GM18873 (cell line): ENCODE results near the gene SLC30A3.
"Not testable (repeated sequence)": the region's sequence is repeated elsewhere in the genome, so short reads cannot be mapped to it uniquely, and the experiment has no call there.

ENCODE experiments used
- ATAC-seq: cut with Tn5 transposase; IDR thresholded peaks from one replicate; pipeline ENCODE4 v1.9.1; 2021; ENCODE audit warnings: mild to moderate bottlenecking, moderate library complexity, moderate number of reproducible peaks; ENCODE audit not compliant: unreplicated experiment, low FRiP score

The SLC30A3 gene, protein sequence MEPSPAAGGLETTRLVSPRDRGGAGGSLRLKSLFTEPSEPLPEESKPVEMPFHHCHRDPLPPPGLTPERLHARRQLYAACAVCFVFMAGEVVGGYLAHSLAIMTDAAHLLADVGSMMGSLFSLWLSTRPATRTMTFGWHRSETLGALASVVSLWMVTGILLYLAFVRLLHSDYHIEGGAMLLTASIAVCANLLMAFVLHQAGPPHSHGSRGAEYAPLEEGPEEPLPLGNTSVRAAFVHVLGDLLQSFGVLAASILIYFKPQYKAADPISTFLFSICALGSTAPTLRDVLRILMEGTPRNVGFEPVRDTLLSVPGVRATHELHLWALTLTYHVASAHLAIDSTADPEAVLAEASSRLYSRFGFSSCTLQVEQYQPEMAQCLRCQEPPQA

DNA sequence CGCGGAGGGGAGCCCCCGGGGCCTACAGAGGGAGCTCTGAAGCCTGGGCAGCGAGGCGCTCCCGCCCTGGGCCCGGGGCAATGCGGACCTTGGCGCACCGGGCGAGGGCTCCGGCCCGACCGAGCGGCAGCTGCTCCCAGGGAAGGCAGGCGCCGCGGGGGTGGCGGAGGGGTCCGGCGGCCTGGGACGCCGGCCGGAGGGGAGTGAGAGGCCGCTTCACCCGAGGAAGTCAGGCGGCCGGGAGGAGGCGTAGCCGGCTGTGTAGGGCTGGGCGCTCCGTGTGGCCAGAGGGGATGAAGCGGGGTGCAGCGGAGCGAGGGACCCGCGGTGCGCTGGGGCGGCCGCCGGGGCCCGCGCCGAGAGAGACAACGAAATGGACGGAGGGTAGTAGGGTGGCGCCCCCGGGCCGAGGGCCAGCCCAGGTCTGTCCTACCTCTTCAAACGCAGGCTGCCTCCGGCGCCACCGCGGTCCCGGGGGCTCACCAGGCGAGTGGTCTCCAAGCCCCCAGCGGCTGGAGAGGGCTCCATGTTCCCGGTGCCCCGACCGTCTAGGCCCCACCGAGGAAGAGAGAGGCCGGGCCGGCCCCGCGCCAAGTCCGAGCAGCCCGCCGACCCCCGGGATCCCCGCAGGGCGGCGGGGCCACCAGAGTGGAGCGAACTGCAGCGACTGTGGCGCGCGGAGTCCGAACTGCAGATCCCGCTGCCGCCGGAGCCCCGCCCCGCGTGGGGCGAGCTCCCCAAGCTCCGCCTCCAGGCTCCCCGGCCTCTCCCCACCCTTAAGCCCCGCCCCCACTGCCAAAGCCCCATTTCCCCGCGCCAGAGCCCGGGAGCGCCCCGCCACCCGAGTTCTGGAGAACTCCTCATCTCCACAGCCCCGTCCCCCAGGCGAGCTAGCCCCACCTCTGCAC lies at the start of gene SLC30A3:
TSS of gene SLC30A3 (minus strand) at position 669 of the 908 bp plus-strand sequence. CDS start at position 528, 141 bp downstream.
- no peak for ATAC-seq

DNA sequence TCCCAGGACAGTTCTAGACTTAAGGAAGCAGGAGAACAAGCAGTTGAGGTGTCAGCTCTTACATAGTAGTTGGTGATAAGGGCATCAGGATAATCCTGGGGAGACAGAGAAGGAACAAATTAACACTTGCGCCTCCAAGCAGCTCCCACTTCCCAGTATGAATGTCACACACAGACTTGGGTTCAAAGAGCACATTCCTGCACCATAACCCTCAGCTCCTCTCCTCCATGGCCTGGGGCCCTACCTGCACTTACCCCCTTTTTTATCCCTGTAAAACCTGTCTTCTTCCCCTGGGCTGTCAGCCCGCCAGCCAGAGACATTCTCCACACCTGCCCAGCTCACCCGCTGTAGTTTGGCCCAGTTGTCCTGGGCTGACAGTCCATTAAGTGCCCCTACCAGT lies 49.3 kb upstream of the SLC30A3 start:
- ATAC-seq: no peak

DNA sequence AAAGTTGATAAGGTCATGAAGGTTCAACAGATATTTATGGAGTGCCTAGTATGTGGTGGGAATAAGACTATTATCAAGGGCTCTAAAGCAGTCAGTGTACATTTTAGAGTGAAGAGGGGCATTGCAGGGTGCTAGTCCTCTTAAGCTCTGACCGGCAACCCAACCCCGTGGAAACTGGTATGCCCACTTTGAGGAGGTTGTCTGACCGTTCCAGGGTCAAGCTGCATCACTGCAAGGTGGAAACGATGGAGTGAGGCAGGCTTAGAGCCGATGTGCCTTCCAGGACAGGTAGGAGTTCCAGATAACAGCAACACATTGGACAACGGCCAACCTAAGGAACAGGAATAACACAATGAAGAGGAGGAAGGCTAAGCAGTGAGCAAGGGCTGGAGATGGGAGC lies 46.8 kb upstream of the SLC30A3 start:
- no peak for ATAC-seq

DNA sequence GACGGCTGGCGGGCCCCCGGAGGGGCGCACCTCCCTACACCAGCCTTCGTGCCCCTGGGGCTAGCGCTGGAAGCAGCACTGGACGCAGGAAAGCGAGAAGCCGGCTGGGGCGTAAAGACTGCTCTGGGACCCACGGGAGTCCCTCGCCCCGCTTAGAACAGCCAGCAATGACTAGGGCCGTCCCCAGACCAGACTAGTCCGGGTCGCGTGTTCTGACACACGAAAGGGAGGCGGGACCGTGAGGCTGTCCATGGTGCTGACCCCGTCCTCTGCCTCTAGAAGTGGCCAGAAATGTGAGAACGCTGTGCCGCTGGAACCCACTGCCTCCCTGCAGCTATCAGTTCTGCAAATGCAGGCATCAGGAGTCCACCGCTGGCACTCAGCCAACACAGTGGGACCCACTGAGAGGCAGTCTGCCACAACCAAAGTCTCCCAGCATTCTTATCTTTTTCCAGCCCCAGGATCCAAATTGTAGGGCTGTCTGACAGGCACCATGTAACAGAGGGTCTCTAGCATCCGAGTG lies 45.6 kb upstream of the SLC30A3 start, which contains the start of gene UCN:
TSS of gene UCN (minus strand) at position 87 of the 523 bp plus-strand sequence. CDS start 550 bp downstream, outside the sequence.
- no peak for ATAC-seq

GRCh38 chr2:27307545-27308358 lies 44.9 kb upstream of the SLC30A3 start:
- ATAC-seq: no peak

GRCh38 chr2:27307287-27307544 lies 44.4 kb upstream of the SLC30A3 start:
- no peak for ATAC-seq

GRCh38 chr2:27306573-27307286 lies 43.9 kb upstream of the SLC30A3 start:
- no peak for ATAC-seq

DNA sequence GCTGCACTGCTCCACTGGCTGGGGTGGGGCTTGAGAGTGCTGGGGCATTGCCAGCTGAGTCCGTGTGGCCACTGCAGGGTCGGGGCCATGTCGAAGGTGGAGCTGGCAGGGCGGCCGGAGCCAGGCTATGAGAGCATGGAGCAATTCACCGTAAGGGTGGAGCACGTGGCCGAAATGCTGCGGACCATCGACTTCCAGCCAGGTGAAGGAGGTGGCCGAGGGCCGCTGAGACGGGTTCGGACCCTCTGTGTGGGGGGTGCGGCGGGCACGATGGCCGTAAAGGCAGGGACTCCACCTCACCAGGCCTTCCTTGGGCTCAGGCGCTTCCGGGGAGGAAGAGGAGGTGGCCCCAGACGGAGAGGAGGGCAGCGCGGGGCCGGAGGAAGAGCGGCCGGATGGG lies 43.3 kb upstream of the SLC30A3 start:
- ATAC-seq: no peak

GRCh38 chr2:27305516-27305915 lies 42.7 kb upstream of the SLC30A3 start:
- ATAC-seq: no peak

DNA sequence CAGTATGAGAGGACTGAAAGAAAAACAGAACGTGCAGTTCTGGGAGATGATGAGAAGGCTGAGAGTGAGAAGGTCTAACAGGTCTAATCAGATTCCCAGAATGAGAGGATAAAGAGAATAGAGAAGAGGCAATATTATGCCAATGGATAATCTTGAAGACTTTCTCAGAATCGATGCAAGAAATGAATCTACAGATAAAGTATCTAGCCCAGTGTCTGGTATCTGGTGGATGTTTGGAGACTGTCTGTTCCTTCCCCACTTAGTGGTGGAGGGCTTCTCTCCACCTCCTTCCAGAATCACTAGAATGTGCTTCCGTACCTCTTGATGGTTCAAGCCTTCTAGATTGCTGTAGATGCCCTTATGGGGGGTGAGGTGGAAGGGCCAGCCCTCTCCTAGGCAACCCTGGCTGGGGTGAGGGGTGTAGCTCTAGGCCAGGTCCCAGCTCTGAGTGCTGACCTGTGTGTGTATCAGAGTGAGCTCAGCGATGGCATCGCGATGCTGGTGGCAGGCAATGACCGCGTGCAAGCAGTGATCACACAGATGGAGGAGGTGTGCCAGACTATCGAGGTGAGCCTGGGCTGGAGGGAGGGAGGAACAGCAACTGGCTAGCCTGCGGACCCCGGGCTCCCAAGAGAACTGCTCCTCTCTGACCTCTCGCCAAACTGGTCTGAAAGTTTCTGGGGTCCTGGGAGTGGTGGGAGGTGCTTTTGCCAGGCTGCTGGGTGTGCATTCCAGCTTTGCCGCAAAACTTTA lies 41.8 kb upstream of the SLC30A3 start:
- no peak for ATAC-seq

- ATAC-seq: no peak
Observed at GRCh38 chr2:27303093-27304025, 40.5 kb upstream of the SLC30A3 start.

DNA sequence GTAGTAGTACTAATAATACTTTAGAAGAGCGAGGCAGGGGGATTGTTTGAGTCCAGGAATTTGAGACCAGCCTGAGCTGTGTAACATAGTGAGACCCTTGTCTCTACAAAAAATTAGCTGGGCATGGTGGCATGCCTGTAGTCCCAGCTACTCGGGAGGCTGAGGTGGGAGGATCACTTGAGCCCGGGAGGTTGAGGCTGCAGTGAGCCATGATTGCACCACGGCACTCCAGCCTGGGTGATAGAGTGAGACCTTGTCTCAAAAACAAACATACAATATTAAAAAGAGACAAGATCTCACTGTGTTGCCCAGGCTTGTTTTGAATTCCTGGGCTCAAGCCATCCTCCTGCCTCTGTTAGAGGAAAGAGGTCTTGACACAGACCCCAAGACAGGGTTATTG lies 37.8 kb upstream of the SLC30A3 start:
- ATAC-seq: not testable (repeated sequence)

GRCh38 chr2:27298391-27299080 lies 35.7 kb upstream of the SLC30A3 start:
- no peak for ATAC-seq

DNA sequence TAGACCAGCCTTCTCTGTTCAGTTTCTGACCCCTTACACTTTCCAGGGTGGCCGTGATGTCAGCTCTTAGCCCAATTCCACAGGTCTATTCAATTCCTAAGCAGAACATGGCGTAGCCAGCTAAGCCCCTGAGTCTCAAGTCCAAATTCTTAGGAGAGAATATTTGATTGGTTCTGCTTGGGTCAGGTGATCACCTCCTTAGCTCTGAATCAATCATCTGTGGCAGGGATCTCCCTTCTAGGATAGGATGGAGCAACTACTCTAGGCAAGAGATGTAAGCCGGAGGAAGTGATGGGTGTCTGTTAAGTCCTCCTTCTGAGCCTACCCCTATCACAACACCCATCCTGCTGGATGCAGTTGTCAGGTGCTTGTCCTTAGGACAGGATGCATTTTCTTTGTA lies 34.3 kb upstream of the SLC30A3 start:
- ATAC-seq: no peak

DNA sequence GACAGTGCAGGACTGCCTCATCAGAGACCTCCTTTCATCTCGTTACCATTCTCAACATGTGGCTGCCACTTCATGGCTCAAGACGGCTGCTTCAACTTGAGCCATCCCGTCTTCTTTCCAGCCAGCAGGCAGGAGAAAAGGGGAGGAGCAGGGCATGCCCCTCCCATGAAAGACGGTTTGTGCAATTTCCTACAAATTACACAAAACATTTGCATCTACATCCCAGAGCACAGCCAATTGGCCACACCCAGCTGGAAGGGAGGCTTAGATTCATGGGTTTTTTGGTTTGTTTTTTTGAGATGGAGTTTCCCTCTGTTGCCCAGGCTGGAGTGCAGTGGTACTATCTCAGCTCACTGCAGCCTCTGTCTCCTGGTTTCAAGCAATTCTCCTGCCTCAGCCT lies 33.6 kb upstream of the SLC30A3 start:
- ATAC-seq: no peak

DNA sequence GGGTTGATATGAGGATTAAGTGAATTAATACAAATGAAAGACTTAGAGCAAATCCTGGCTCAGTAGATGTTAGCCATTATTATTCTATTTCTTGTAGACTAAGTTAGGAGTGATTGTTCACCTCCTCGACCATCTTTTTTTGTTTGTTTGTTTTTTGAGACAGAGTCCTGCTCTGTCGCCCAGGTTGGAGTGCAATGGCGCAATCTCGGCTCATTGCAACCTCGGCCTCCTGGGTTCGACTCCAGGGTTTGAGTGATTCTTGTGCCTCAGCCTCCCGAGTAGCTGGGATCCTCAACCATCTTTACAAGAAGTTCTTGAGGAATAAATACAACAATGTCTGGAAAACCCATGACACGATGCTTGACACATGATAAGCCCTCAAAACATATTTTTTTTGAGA lies 32.1 kb upstream of the SLC30A3 start:
- no peak for ATAC-seq

DNA sequence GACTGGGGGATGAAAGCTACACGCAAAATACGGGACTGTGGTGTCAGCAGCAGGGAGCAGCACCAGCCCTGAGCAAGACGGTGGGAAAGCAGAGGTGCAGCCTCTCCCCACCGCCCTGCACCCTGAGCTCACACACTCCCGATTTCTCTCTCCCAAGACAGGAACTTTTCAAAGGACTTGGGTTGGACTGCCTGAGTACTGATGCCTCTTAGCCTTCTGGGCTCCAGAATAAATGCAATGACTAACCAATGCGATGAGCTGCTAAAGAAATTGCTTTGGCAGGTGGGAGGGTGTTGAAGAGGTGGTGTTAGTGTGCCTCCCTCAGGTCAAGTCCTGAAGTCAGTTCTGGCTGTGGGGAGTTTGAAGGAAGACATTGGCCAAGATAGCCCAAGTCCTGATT lies 29.0 kb upstream of the SLC30A3 start:
- ATAC-seq: no peak

- no peak for ATAC-seq
Observed at GRCh38 chr2:27290549-27290948, 27.7 kb upstream of the SLC30A3 start.
